HCT116 (cell line): ENCODE data around the gene SLA2. TPM values are rescaled to one million over a fixed set of nuclear protein-coding genes. Genes with fewer than 3 reads are reported as not detected.

Experiments
- ATAC-seq: fragments of 200-7000 bp; cut with Tn5 transposase; 2 replicates; pipeline ENCODE4 v1.9.1; 2020; ENCODE audit warnings: mild to moderate bottlenecking, moderate library complexity
- BruUV-seq: library from RNA; stranded (reverse); fragments of 400-500 nt; replicated peaks from 2 replicates; lab custom pipeline; 2021; lab: Mats Ljungman, UMichigan
- CTCF ChIA-PET: fragments of 300-600 bp; sonication (Branson Sonifier 250); formaldehyde crosslinking; loops from one replicate; lab custom pipeline; 2021; ENCODE audit warnings: antibody characterized with exemption; lab: Charles Lee
- POLR2A ChIA-PET: fragments of 300-600, 350-600 bp; sonication (Branson Sonifier 250); formaldehyde crosslinking; loops from one replicate; lab custom pipeline; 2021; ENCODE audit warnings: antibody characterized with exemption; lab: Charles Lee
- RAD21 ChIA-PET, 2 experiments: fragments of 300-600 bp; sonication (Branson Sonifier 250); formaldehyde crosslinking; loops; one replicate each; lab custom pipeline; 2023; ENCODE audit warnings: low total read pairs in 2 of 2; ENCODE audit not compliant: uncharacterized antibody in 2 of 2, unreplicated experiment in 2 of 2, low non-redundant PET in 1 of 2; lab: Charles Lee
- DNase-seq: peaks from one replicate; pipeline ENCODE4 v3.0.0-alpha.2; 2010; ENCODE audit warnings: low read depth, low spot score
- H2AFZ ChIP-seq: fragments of 200-600 bp; shearing (Covaris generic), sonication (generic); 2 replicates; pipeline ENCODE4 v1.6.1; 2017; ENCODE audit warnings: low read depth, mixed run types, mixed read lengths, antibody characterized with exemption, low read length; ENCODE audit not compliant: poor library complexity, severe bottlenecking
- H3K27ac ChIP-seq: 2 replicates; pipeline ENCODE4 v1.5.1; 2012; ENCODE audit warnings: low read depth, low read length
- H3K27me3 ChIP-seq: fragments of 200-600 bp; sonication (generic); 2 replicates; pipeline ENCODE4 v1.6.1; 2016; ENCODE audit warnings: mixed run types, low read length, mixed read lengths; ENCODE audit not compliant: insufficient read depth
- H3K36me3 ChIP-seq, 2 experiments: fragments of 200-500 bp in 1 of 2; fragments of 200-600 bp in 1 of 2; sonication (Bioruptor generic) in 1 of 2; sonication (generic) in 1 of 2; 2 replicates each; pipeline versions ENCODE4 v1.5.1 to v1.6.1; 2014 to 2016; ENCODE audit warnings: low read length in 2 of 2, inconsistent platforms in 1 of 2, mixed read lengths in 1 of 2, mixed run types in 1 of 2; ENCODE audit not compliant: insufficient read depth in 2 of 2, control insufficient read depth in 1 of 2
- H3K4me1 ChIP-seq, 2 experiments: fragments of 200-600 bp in 1 of 2; sonication (generic) in 1 of 2; 2 replicates each; pipeline versions ENCODE4 v1.5.1 to v1.6.1; 2012 to 2017; ENCODE audit warnings: low read length in 2 of 2, inconsistent platforms in 1 of 2, mild to moderate bottlenecking in 1 of 2, mixed read lengths in 1 of 2, mixed run types in 1 of 2, moderate library complexity in 1 of 2; ENCODE audit not compliant: insufficient read depth in 2 of 2, control insufficient read depth in 1 of 2
- H3K4me2 ChIP-seq: fragments of 200-600 bp; sonication (generic); 2 replicates; pipeline ENCODE4 v1.6.1; 2017; ENCODE audit warnings: mixed run types, low read length, mixed read lengths
- H3K4me3 ChIP-seq, 2 experiments: fragments of 200-600 bp in 1 of 2; sonication (generic) in 1 of 2; replicated peaks in 1 of 2; 2 replicates each; pipeline ENCODE4 v1.5.1; 2011 to 2016; ENCODE audit warnings: low read length in 2 of 2, control low read depth in 1 of 2, low read depth in 1 of 2, mild to moderate bottlenecking in 1 of 2, mixed read lengths in 1 of 2, mixed run types in 1 of 2
- H3K79me2 ChIP-seq: fragments of 200-600 bp; sonication (generic); 2 replicates; pipeline ENCODE4 v1.6.1; 2017; ENCODE audit warnings: mild to moderate bottlenecking, mixed run types, low read length, moderate library complexity, mixed read lengths; ENCODE audit not compliant: insufficient read depth
- H3K9ac ChIP-seq: fragments of 200-600 bp; sonication (generic); 2 replicates; pipeline ENCODE4 v1.6.1; 2016; ENCODE audit warnings: low read length, mixed read lengths
- H3K9me2 ChIP-seq: fragments of 200-600 bp; sonication (generic), shearing (Covaris generic); 2 replicates; pipeline ENCODE4 v1.6.1; 2017; ENCODE audit warnings: mixed run types, mild to moderate bottlenecking, moderate library complexity; ENCODE audit not compliant: insufficient read depth
- H3K9me3 ChIP-seq, 2 experiments: fragments of 200-500 bp in 1 of 2; fragments of 200-600 bp in 1 of 2; sonication (Bioruptor generic) in 1 of 2; sonication (generic) in 1 of 2; 2 replicates each; pipeline ENCODE4 v1.6.1; 2014 to 2017; ENCODE audit warnings: low read length in 2 of 2, mixed read lengths in 2 of 2, inconsistent platforms in 1 of 2, low read depth in 1 of 2, mild to moderate bottlenecking in 1 of 2, mixed run types in 1 of 2, moderate library complexity in 1 of 2; ENCODE audit not compliant: control insufficient read depth in 1 of 2, insufficient read depth in 1 of 2
- H4K20me1 ChIP-seq: fragments of 200-600 bp; sonication (generic), shearing (Covaris generic); 2 replicates; pipeline ENCODE4 v1.6.1; 2017; ENCODE audit warnings: mixed run types, mild to moderate bottlenecking, moderate library complexity; ENCODE audit not compliant: insufficient read depth
- CBX3 ChIP-seq: IDR thresholded peaks from 2 replicates; pipeline ENCODE4 v1.6.1; 2012; ENCODE audit warnings: low read depth
- CEBPB ChIP-seq: IDR thresholded peaks from 2 replicates; pipeline ENCODE4 v1.6.1; 2012; ENCODE audit warnings: low read depth
- EGR1 ChIP-seq: IDR thresholded peaks from 2 replicates; pipeline ENCODE4 v1.6.1; 2012; ENCODE audit warnings: low read depth
- EZH2 ChIP-seq: fragments of 200-600 bp; sonication (generic); IDR thresholded peaks from 2 replicates; pipeline ENCODE4 v1.6.1; 2017; ENCODE audit warnings: antibody characterized with exemption, mixed run types
- EZH2phosphoT487 ChIP-seq: fragments of 200-600 bp; IDR thresholded peaks from 2 replicates; pipeline ENCODE4 v1.6.1; 2018; ENCODE audit warnings: antibody characterized with exemption, borderline replicate concordance
- FOSL1 ChIP-seq: IDR thresholded peaks from 2 replicates; pipeline ENCODE4 v1.6.1; 2012; ENCODE audit warnings: low read depth
- POLR2A ChIP-seq: IDR thresholded peaks from 2 replicates; pipeline ENCODE4 v1.7.0; 2011; ENCODE audit warnings: borderline replicate concordance; ENCODE audit not compliant: insufficient read depth, insufficient read length; ENCODE audit errors: extremely low read depth
- POLR2AphosphoS5 ChIP-seq: IDR thresholded peaks from 2 replicates; pipeline ENCODE4 v1.6.1; 2011; ENCODE audit warnings: mild to moderate bottlenecking, low read depth, low read length, moderate library complexity
- RAD21 ChIP-seq: IDR thresholded peaks from 2 replicates; pipeline ENCODE4 v1.6.1; 2012; ENCODE audit warnings: low read depth, mild to moderate bottlenecking
- REST ChIP-seq: IDR thresholded peaks from 2 replicates; pipeline ENCODE4 v1.6.1; 2012; ENCODE audit warnings: low read depth
- SIN3A ChIP-seq: IDR thresholded peaks from 2 replicates; pipeline ENCODE4 v1.6.1; 2012; ENCODE audit warnings: low read depth
- SP1 ChIP-seq: IDR thresholded peaks from 2 replicates; pipeline ENCODE4 v1.6.1; 2012; ENCODE audit warnings: low read depth
- SRF ChIP-seq: IDR thresholded peaks from 2 replicates; pipeline ENCODE4 v1.6.1; 2012; ENCODE audit warnings: low read depth
- YY1 ChIP-seq: IDR thresholded peaks from 2 replicates; pipeline ENCODE4 v1.6.1; 2011; ENCODE audit warnings: low read length, low read depth, moderate library complexity, mild to moderate bottlenecking; ENCODE audit not compliant: insufficient replicate concordance; ENCODE audit errors: extremely low read depth
- ZFX ChIP-seq: fragments of 450-650 bp; IDR thresholded peaks from 2 replicates; pipeline ENCODE4 v1.6.1; 2017
- intact Hi-C: fragments of 100-400 bp; cut with micrococcal nuclease; formaldehyde crosslinking; loops from 2 replicates; pipeline ENCODE4 v1.10.0; 2022
- total RNA-seq: library from RNA; stranded (reverse); gene quantifications from one replicate; pipeline ENCODE4 v1.2.1, GENCODE V29; 2021; ENCODE audit not compliant: unreplicated experiment
- TF ChIP-seq, protein P1 (sequence below): IDR thresholded peaks from 2 replicates; pipeline ENCODE4 v1.6.1; 2012
- TF ChIP-seq, protein P2 (sequence below), 3 experiments: fragments of 200-600 bp in 1 of 3; sonication (generic) in 1 of 3; IDR thresholded peaks in 2 of 3; conservative IDR thresholded peaks in 1 of 3; 2 replicates each; pipeline ENCODE4 v1.5.1; 2012 to 2017; ENCODE audit warnings: low read depth in 2 of 3, low read length in 2 of 3, antibody characterized with exemption in 1 of 3, borderline replicate concordance in 1 of 3, control low read depth in 1 of 3, mild to moderate bottlenecking in 1 of 3, mixed read lengths in 1 of 3, mixed run types in 1 of 3, moderate library complexity in 1 of 3; ENCODE audit not compliant: insufficient read depth in 1 of 3
- TF ChIP-seq, protein P3 (sequence below): IDR thresholded peaks from 2 replicates; pipeline ENCODE4 v1.6.1; 2011; ENCODE audit warnings: mild to moderate bottlenecking, low read length, moderate library complexity; ENCODE audit not compliant: insufficient replicate concordance; ENCODE audit errors: extremely low read depth

SLA2 gene
- total RNA-seq, 1 experiment from 2014 or later: 0.12 TPM

DNA sequence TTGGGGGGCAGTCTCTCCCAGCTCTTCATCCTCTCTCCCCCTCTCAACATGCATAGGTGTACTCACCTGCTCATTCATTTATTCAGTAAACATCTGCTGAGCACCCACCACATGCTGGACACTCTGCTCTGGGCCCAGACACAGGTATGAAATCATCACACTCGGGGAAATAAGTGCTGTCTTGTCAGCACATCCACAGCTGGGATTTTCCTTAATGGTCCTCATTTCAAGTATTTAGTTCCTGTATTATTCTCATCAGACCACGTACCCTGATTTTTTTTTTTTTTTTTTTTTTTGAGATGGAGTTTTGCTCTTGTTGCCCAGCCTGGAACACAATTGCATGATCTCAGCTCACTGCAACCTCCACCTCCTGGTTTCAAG, 21.1 kb downstream of the SLA2 start:
- ChIA-PET POLR2A (no interaction called here), CTCF (interaction anchor here (1.5 kb wide), 2 partner anchors 12 to 19 kb away, joined by 3 read pairs; partner anchors contain the start of gene RAB5IF)

More for the DNA sequence above, 21.1 kb downstream of the SLA2 start:
- H4K20me1 ChIP-seq: no peaks in the 10 kb centered on the region
- no TSS peak for BruUV-seq
- intact Hi-C loops: no loop called here
- H3K9ac ChIP-seq: no peak overlapping the region
- ATAC-seq (no peak), DNase-seq (no peak)
- H2AFZ ChIP-seq: no peak overlapping the region
- no peaks in the 10 kb centered on the region for H3K9me3 ChIP-seq
- H3K79me2 ChIP-seq: no peaks in the 10 kb centered on the region
- no peaks in the 10 kb centered on the region for H3K9me2 ChIP-seq
- RAD21 ChIA-PET: no interaction called here
- H3K36me3 ChIP-seq: no peaks in the 10 kb centered on the region
- peaks cover 2 to 7% of the 10 kb centered on the region in 2 experiments; a peak in 1 of 4 replicates for H3K4me1 ChIP-seq
- H3K4me3 ChIP-seq: no peak overlapping the region
- H3K4me2 ChIP-seq: no peak overlapping the region
- no peaks in the 10 kb centered on the region for H3K27me3 ChIP-seq
- no peak for TF ChIP-seq ZFX
- no peak for TF ChIP-seq SP1
- TF ChIP-seq, protein P1, sequence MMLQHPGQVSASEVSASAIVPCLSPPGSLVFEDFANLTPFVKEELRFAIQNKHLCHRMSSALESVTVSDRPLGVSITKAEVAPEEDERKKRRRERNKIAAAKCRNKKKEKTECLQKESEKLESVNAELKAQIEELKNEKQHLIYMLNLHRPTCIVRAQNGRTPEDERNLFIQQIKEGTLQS: no peak
- TF ChIP-seq EZH2: no peak
- TF ChIP-seq, protein P2, sequence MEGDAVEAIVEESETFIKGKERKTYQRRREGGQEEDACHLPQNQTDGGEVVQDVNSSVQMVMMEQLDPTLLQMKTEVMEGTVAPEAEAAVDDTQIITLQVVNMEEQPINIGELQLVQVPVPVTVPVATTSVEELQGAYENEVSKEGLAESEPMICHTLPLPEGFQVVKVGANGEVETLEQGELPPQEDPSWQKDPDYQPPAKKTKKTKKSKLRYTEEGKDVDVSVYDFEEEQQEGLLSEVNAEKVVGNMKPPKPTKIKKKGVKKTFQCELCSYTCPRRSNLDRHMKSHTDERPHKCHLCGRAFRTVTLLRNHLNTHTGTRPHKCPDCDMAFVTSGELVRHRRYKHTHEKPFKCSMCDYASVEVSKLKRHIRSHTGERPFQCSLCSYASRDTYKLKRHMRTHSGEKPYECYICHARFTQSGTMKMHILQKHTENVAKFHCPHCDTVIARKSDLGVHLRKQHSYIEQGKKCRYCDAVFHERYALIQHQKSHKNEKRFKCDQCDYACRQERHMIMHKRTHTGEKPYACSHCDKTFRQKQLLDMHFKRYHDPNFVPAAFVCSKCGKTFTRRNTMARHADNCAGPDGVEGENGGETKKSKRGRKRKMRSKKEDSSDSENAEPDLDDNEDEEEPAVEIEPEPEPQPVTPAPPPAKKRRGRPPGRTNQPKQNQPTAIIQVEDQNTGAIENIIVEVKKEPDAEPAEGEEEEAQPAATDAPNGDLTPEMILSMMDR (IDR thresholded peaks at IDR 0.05 in 2 of 3, conservative IDR thresholded peaks at IDR 0.05 in 1 of 3; ENCODE audit: borderline replicate concordance in 1 of 3, insufficient read depth in 1 of 3, low read depth in 2 of 3, low read length in 2 of 3): no peak
- no peak for TF ChIP-seq SIN3A
- no peak for TF ChIP-seq EZH2phosphoT487
- no peak for TF ChIP-seq RAD21
- no peak for TF ChIP-seq FOSL1
- TF ChIP-seq POLR2AphosphoS5: no peak
- TF ChIP-seq POLR2A: no peak
- TF ChIP-seq CBX3: no peak
- no peak for TF ChIP-seq YY1
- no peak for TF ChIP-seq CEBPB
- TF ChIP-seq, protein P3, sequence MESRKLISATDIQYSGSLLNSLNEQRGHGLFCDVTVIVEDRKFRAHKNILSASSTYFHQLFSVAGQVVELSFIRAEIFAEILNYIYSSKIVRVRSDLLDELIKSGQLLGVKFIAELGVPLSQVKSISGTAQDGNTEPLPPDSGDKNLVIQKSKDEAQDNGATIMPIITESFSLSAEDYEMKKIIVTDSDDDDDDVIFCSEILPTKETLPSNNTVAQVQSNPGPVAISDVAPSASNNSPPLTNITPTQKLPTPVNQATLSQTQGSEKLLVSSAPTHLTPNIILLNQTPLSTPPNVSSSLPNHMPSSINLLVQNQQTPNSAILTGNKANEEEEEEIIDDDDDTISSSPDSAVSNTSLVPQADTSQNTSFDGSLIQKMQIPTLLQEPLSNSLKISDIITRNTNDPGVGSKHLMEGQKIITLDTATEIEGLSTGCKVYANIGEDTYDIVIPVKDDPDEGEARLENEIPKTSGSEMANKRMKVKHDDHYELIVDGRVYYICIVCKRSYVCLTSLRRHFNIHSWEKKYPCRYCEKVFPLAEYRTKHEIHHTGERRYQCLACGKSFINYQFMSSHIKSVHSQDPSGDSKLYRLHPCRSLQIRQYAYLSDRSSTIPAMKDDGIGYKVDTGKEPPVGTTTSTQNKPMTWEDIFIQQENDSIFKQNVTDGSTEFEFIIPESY: no peak
- TF ChIP-seq SRF: no peak
- no peak for TF ChIP-seq REST
- TF ChIP-seq EGR1: no peak
- no peak overlapping the region for H3K27ac ChIP-seq
